ENCODE results near the gene RAE1.

- TF ChIP-seq CTCF (IDR thresholded peaks at IDR 0.05) (no peak), POLR2A (IDR thresholded peaks at IDR 0.05) (no peak)
Measured at GRCh38 chr20:57425150-57426013, 74.3 kb downstream of the RAE1 start.

All from esophagus squamous epithelium (tissue), 4 donors.